ENCODE data around the gene FCRL5.
"Not testable (repeated sequence)": the region's sequence is repeated elsewhere in the genome, so short reads cannot be mapped to it uniquely, and the experiment has no call there.

FCRL5 gene

GRCh38 chr1:157487504-157487903 is 64.8 kb downstream of the FCRL5 start:
- TF ChIP-seq CTCF (IDR thresholded peaks at IDR 0.05; ENCODE audit: insufficient read depth, low read length): no peak
- TF ChIP-seq, protein P1, sequence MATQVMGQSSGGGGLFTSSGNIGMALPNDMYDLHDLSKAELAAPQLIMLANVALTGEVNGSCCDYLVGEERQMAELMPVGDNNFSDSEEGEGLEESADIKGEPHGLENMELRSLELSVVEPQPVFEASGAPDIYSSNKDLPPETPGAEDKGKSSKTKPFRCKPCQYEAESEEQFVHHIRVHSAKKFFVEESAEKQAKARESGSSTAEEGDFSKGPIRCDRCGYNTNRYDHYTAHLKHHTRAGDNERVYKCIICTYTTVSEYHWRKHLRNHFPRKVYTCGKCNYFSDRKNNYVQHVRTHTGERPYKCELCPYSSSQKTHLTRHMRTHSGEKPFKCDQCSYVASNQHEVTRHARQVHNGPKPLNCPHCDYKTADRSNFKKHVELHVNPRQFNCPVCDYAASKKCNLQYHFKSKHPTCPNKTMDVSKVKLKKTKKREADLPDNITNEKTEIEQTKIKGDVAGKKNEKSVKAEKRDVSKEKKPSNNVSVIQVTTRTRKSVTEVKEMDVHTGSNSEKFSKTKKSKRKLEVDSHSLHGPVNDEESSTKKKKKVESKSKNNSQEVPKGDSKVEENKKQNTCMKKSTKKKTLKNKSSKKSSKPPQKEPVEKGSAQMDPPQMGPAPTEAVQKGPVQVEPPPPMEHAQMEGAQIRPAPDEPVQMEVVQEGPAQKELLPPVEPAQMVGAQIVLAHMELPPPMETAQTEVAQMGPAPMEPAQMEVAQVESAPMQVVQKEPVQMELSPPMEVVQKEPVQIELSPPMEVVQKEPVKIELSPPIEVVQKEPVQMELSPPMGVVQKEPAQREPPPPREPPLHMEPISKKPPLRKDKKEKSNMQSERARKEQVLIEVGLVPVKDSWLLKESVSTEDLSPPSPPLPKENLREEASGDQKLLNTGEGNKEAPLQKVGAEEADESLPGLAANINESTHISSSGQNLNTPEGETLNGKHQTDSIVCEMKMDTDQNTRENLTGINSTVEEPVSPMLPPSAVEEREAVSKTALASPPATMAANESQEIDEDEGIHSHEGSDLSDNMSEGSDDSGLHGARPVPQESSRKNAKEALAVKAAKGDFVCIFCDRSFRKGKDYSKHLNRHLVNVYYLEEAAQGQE (IDR thresholded peaks at IDR 0.05; ENCODE audit: insufficient replicate concordance, low read depth): no peak
- no peak for TF ChIP-seq GABPA (IDR thresholded peaks at IDR 0.05; ENCODE audit: low read depth)
- no peak for TF ChIP-seq POLR2AphosphoS5 (IDR thresholded peaks at IDR 0.05; ENCODE audit: low read depth)
- no peak for TF ChIP-seq SPI1 (IDR thresholded peaks at IDR 0.05; ENCODE audit: borderline replicate concordance, low read depth)
- DNase-seq (ENCODE audit: low read depth in 1 of 2, low spot score in 1 of 2): no peak
- H3K27ac ChIP-seq (replicated peaks): no peak overlapping the region
- H3K27me3 ChIP-seq (ENCODE audit: insufficient read depth, poor library complexity, severe bottlenecking): peaks cover 2% of the 10 kb centered on the region
- no peak overlapping the region for H3K4me3 ChIP-seq (replicated peaks; ENCODE audit: insufficient read depth, low read length)

GRCh38 chr1:157487096-157487495 is 65.2 kb downstream of the FCRL5 start:
- no peak for DNase-seq (ENCODE audit: low read depth in 1 of 2, low spot score in 1 of 2)
- Histone ChIP-seq H3K4me3 (replicated peaks; ENCODE audit: insufficient read depth, low read length) (no peak overlapping the region), H3K27me3 (ENCODE audit: insufficient read depth, poor library complexity, severe bottlenecking) (no peaks in the 10 kb centered on the region), H3K27ac (replicated peaks) (no peak overlapping the region)
- no peak for TF ChIP-seq POLR2AphosphoS5 (IDR thresholded peaks at IDR 0.05; ENCODE audit: low read depth)
- TF ChIP-seq, protein P1 (IDR thresholded peaks at IDR 0.05; ENCODE audit: insufficient replicate concordance, low read depth): no peak
- TF ChIP-seq CTCF (IDR thresholded peaks at IDR 0.05; ENCODE audit: insufficient read depth, low read length): no peak
- no peak for TF ChIP-seq SPI1 (IDR thresholded peaks at IDR 0.05; ENCODE audit: borderline replicate concordance, low read depth)
- no peak for TF ChIP-seq GABPA (IDR thresholded peaks at IDR 0.05; ENCODE audit: low read depth)

DNA sequence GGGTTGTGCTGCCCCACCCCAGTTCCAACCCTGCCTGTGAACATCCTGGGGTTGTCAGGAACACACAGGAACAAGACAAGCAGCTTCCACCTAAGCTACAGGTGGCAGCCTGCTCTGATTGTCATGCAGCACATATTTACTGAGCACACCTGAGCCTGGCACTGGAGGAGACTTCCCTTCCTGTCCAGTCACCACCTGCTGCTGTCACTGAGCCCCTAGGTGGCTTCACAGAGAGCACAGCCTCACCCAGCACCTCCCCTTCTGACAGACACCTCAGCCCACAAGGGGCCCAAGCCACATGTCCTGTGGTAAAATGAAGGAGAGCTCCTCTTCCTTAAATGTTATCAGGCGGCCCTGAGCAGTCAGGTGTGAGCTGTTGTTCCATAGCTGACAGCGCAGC is 65.9 kb downstream of the FCRL5 start:
- H3K27ac ChIP-seq (replicated peaks); DNase-seq (ENCODE audit: low read depth in 1 of 2, low spot score in 1 of 2); H3K4me3 ChIP-seq (replicated peaks; ENCODE audit: insufficient read depth, low read length); H3K27me3 ChIP-seq (ENCODE audit: insufficient read depth, poor library complexity, severe bottlenecking): not testable (repeated sequence)

GRCh38 chr1:157485793-157486192 is 66.5 kb downstream of the FCRL5 start:
- Histone ChIP-seq H3K27ac (replicated peaks) (no peak overlapping the region), H3K4me3 (replicated peaks; ENCODE audit: insufficient read depth, low read length) (no peak overlapping the region), H3K27me3 (ENCODE audit: insufficient read depth, poor library complexity, severe bottlenecking) (no peaks in the 10 kb centered on the region)
- no peak for DNase-seq (ENCODE audit: low read depth in 1 of 2, low spot score in 1 of 2)
- no peak for TF ChIP-seq SPI1 (IDR thresholded peaks at IDR 0.05; ENCODE audit: borderline replicate concordance, low read depth)
- TF ChIP-seq GABPA (IDR thresholded peaks at IDR 0.05; ENCODE audit: low read depth): no peak
- TF ChIP-seq POLR2AphosphoS5 (IDR thresholded peaks at IDR 0.05; ENCODE audit: low read depth): no peak
- TF ChIP-seq CTCF (IDR thresholded peaks at IDR 0.05; ENCODE audit: insufficient read depth, low read length): no peak
- TF ChIP-seq, protein P1 (IDR thresholded peaks at IDR 0.05; ENCODE audit: insufficient replicate concordance, low read depth): no peak

Data from HL-60 (cell line).